GM13976 (cell line): ENCODE results near the gene RNF220.

ENCODE experiments used
- DNase-seq: peaks from one replicate; pipeline ENCODE4 v3.0.0; 2012; ENCODE audit warnings: low spot score
- CTCF ChIP-seq: IDR thresholded peaks from 2 replicates; pipeline ENCODE4 v1.5.1; 2012; ENCODE audit warnings: borderline replicate concordance, mild to moderate bottlenecking; ENCODE audit not compliant: insufficient read depth; ENCODE audit errors: extremely low read depth, missing control alignments, control extremely low read depth
- in situ Hi-C: fragments of 300-500 bp; cut with MboI; formaldehyde crosslinking; loops from one replicate; pipeline ENCODE4 v1.12.0; 2022; ENCODE audit warnings: low sequenced_read_pairs, mixed read lengths, inconsistent platforms; ENCODE audit not compliant: unreplicated experiment

The RNF220 gene

DNA sequence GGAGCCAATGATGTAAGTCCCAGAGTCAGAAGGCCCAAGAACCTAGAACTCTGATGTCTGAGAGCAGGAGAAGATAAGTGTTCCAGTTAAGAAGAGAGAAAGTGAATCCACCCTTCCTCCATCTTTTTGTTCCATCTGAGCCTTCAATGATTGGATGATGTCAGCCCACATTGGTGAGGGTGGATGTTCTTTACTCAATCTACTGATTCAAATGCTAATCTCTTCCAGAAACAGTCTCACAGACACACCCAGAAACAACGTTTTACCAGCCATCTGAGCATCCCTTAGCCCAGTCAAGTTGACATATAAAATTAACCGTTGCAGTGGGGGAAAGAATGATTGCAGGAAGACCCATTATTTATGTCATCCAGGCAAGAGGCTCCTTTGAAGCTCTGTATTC is 16.5 kb upstream of the RNF220 start:
- in situ Hi-C loops: no loop called here
- DNase-seq: no peak
- no peak for TF ChIP-seq CTCF

DNA sequence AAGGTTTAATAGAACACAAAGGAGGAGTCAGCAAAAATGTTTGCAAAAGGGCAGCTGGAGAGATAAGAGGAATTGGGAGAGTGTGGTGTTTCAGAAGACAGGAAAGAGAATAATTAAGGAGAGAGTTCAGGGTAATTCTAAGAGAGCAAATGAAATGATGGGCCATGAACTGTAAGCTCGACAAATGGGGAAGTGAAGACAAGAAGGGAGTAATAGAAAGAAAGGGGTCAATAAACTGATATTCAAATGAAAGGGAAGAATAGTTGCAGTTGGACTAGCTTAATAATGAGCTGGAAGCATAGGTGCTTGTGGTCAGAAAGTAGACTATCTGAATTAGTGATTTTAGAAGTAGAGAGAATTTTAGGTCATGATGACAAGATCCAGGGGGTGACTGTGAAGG is 15.6 kb upstream of the RNF220 start:
- DNase-seq: no peak
- TF ChIP-seq CTCF: no peak
- in situ Hi-C loops: no loop called here

DNA sequence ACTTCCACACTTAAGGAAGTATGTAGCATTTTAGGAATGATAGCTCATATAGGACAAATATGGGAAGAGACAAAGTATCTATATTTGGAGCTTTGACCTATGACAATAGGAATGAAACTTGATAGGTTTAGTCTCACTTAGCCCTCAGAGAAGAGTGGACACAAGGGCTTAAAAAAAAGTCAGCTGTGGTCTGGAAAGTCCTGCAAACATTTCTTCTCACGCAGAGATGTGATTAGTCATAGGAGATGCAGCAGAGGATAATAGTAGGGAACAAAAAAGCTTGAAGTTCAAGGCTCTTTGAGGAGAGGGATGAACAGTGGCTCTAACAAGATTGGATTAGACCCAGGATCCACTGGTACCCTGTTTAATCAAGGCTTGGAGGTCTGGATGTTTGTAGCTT is 14.8 kb upstream of the RNF220 start:
- no peak for DNase-seq
- TF ChIP-seq CTCF: no peak
- in situ Hi-C loops: no loop called here

GRCh38 chr1:44401256-44402228 is 3.5 kb upstream of the RNF220 start:
- in situ Hi-C loops: no loop called here
- TF ChIP-seq CTCF: no peak
- no peak for DNase-seq

DNA sequence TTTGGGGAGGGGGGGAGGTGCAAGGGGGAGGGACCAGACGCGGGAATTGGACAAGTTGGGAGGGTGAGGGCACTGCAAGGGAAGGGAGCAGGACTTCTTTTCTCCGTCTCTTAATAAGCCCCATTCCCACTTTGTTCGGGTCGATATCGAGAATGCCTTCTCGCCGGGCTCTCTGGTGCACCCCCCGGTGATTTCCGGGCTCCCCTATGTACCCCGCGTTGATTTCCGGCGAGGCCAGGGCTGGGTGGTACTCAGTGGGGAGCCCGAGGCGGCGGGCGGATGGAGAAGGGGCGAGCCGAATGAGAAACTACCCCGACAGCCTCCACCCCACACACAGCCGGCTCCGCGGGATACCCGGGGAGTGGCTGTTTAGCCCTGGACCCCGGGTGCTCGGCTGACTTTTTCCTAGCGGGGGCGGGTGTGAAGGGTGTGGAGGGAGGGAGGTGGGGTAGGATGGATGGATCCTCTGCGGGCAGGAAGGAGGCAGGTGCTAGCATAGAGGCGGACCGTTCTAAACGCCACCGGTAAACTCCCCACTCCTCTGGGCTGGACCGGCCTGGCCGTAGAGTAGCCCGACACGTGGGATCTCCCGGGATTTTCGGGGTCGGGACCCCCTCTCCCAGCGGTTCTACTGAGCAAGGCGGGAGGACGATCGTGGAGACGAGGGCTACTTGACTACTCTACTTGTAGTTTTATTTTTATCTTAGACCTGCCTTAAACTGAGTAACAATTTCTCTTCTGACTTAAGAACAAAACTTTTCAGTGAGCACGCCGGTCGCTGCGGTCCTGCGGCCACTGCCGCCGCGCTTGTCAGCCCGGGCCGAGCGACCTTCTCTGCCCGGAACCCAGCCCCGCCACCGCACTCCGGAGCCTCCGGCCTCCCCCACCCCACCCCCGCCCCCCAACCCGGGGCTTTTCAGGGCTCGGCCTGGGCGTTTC is 1.0 kb downstream of the RNF220 start:
- peak; percentile 51 for DNase-seq
- in situ Hi-C loops: no loop called here
- TF ChIP-seq CTCF: no peak

DNA sequence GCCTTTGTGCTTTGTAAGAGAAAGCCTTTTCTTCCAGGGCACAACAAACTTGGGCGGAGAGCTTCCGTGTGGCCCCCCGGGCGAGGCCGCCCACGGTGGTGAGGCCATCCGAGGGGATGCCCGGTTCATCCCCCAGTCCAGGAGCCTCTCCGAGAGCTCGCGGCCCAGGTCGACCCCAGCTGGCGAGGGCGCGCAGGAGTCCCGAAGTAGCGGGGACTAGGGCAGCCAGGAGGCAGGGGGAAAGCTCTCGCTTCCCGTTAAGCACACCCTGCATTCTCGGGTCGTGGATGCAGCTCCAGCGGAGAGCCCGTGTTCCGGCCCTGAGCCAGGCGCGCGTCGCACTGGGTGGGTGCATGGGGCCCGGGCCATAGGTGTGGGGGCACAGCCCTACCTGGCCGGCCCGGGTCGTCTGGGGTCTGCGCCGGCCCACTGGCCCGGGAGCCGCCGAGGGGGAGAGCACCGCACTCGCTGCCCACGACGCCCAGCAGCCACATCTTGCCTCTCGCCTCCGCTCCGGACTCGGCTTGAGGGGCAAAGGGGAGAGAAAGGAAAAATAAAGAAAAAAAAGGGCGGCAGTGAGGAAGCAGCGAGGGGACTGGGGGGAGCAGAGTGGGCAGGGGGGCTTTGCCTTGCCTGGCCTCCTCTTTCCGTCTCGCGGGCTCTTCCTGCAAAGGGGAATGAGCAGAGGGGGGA is 1.8 kb downstream of the RNF220 start:
- no peak for TF ChIP-seq CTCF
- DNase-seq: no peak
- in situ Hi-C loops: no loop called here
